ENCODE results near the gene CPED1.
A peak's percentile ranks its signal among the peaks of the same experiment; 100 is the strongest.

Gene CPED1

DNA sequence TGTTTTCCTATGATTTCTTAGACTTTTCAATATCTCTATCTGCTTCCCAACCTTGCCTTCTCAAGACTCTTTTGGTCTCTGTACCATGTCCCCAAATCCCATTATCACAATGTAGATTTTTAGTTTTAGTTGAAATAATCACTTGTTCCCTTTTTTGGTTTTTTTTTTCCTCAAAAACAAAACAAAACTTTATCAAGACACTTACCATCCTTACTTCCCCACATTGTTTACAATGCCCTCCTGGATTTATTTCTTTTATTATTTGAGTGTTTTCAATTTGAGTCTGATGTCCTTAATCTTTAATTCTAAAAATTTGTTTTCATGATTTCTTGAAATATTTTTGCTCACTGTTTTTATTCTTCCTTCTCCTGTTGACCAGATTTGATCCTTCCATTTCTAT, 112.6 kb downstream of the CPED1 start:
- TF ChIP-seq, protein P1, sequence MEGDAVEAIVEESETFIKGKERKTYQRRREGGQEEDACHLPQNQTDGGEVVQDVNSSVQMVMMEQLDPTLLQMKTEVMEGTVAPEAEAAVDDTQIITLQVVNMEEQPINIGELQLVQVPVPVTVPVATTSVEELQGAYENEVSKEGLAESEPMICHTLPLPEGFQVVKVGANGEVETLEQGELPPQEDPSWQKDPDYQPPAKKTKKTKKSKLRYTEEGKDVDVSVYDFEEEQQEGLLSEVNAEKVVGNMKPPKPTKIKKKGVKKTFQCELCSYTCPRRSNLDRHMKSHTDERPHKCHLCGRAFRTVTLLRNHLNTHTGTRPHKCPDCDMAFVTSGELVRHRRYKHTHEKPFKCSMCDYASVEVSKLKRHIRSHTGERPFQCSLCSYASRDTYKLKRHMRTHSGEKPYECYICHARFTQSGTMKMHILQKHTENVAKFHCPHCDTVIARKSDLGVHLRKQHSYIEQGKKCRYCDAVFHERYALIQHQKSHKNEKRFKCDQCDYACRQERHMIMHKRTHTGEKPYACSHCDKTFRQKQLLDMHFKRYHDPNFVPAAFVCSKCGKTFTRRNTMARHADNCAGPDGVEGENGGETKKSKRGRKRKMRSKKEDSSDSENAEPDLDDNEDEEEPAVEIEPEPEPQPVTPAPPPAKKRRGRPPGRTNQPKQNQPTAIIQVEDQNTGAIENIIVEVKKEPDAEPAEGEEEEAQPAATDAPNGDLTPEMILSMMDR (IDR thresholded peaks at IDR 0.05) = no peak

DNA sequence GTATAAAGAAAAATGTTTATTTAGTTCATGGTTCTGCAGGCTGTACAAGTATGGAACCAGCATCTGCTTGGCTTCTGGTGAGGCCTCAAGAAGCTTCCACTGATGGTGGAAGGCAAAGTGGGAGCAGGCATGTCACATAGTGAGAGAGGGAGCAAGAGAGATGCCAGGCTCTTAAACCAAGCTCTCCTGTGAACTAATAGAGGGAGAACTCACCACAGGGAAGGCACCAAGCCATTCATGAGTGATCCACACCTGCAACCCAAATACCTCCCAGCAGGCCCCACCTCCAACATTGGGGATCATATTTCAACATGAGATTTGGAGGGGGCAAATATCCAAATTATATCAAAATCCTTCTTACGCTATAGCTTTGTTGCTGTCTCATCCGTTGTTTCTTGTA, 113.1 kb downstream of the CPED1 start:
- TF ChIP-seq, protein P1 (IDR thresholded peaks at IDR 0.05) = no peak

DNA sequence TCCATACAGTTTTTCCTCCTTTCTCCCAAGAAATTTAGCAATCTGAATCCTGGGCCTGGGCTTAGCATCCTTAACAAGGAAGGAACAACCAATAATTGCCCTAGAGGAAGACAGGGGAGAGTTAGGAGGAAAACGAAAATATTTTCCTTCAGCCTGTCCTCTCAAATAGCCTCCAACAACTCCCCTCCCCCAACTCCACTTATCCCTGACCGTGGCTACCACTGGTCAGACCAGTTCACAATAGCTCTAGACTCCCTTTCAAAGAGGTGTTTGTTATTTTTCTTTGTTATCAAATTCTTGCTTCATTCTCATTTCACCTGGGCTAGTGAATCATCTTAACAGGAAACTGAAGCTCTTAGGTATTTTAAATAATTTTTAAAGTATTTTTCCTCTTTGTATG, 114.1 kb downstream of the CPED1 start:
- TF ChIP-seq, protein P1 (IDR thresholded peaks at IDR 0.05) = no peak

DNA sequence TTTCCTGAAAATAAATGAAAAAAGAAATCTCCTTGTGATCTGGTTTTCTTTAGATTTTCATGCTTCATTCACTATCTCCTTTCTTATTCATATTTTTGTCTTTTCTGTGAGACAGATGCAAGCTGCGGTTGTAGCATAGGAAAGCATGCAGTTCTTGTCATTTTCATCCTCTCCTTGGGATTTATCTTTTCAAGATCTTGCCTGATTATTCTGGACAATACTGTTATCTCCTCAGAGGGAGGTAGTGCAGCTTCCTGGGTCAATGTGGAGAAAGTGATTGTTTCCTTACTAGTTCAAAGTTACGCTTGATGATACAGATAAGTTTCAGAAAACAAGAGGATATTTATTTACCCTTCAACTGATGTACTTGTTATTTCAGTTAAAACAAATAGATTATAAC, 114.6 kb downstream of the CPED1 start:
- TF ChIP-seq, protein P1 (IDR thresholded peaks at IDR 0.05) = no peak

DNA sequence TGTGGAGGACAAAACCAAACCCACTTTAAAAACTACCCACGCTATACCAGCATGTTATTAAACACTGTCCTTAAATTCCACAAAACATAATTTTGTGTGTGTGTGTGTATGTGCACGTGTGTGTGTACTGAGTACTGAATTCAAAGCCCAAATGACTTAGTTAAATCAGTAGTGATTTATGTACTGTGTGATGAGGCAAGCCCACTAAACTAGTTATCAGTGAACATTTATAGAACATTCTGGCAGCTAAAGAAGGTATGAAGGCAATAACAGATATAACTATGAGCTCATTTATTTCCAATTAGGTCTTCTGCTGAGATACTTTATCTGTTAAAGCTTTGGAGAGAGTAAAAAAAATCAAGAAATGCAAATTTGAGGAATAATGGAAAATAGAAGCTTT, 115.1 kb downstream of the CPED1 start:
- TF ChIP-seq, protein P1 (IDR thresholded peaks at IDR 0.05) = no peak

DNA sequence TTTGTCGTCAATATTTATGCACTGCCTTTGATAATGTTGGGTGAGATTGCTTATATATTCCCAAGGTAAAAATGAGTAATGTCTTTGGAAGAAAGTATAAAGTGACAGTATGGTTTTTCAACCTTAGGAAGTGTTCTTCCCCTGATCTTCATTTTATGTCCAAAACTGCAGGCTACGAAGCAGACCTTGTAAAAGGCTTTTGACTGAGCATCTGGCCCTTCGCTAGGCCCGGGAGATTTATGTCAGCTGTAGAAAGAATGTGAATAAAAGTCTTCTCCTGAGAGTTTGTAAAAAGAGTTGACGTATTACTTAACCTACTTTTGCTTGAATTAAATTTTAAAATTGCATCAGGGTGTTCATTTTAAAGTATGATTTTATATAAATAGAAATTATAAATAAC, 116.8 kb downstream of the CPED1 start:
- TF ChIP-seq, protein P1 (IDR thresholded peaks at IDR 0.05) = no peak

DNA sequence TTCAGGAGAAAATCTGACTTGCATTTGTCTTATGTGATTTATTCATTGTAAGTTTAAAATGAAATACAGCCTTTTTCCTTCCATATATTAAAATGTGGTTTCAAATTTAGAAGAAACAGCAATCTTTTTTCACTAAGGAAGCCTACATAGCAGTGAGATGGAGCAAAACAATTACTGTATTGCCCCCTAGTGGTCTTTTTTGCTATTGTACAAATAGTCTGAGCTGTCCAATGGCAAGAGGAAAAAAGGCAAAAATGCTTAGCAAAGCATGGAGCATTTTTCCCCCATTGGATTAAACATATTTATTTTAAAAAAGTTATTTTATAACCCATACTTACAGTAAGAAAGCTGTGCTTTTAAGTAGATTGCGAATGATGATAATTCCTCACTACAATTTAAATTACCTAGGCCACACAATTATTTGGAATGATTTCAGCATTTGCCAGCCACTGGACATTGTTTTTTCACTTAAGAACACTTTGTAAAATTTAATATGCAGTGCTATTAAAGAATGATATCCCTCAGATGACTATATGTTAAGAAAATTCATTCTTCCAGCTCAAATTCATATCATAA, 119.5 kb downstream of the CPED1 start:
- TF ChIP-seq, protein P1 (IDR thresholded peaks at IDR 0.05) = peak; percentile 77

DNA sequence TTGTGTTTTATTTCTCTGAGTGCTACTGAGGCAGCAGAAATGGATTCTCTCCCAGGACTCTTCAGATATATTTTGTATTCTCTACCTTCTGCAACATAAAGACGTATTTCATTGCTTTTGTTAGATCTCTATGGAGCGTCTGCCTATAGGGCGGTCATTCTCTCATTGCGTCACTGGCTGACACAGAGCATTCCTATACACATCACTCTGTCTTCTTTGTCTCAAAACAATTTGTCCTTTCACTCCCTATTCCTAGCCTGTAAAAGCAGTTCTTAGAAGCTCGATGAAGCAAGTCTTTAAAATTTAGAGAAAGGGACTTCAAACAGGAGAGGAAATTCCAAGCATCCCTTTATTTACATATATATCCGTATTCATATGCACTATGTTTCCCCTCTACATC, 120.6 kb downstream of the CPED1 start:
- TF ChIP-seq, protein P1 (IDR thresholded peaks at IDR 0.05) = no peak

Measured in LNCAP (cell line).